ENCODE results near the gene EEFSEC.

EEFSEC gene

GRCh38 chr3:128328546-128329458 is 175.5 kb downstream of the EEFSEC start:
- Histone ChIP-seq H3K4me3 (ENCODE audit: low read depth in 1 of 2, low read length in 2 of 2) (no peak overlapping the region), H3K36me3 (ENCODE audit: insufficient read depth, low read length) (no peaks in the 10 kb centered on the region), H3K27me3 (ENCODE audit: control insufficient read depth in 1 of 2, insufficient read depth in 2 of 2, low read length in 2 of 2) (no peaks in the 10 kb centered on the region), H3K27ac (ENCODE audit: low read depth, low read length) (no peak overlapping the region), H3K9me3 (ENCODE audit: low read length) (no peaks in the 10 kb centered on the region), H3K9ac (ENCODE audit: low read length) (no peak overlapping the region), H3K4me1 (ENCODE audit: insufficient read depth, low read length) (no peaks in the 10 kb centered on the region)

- Histone ChIP-seq H3K9me3 (ENCODE audit: low read length) (no peaks in the 10 kb centered on the region), H3K9ac (ENCODE audit: low read length) (no peak overlapping the region), H3K4me3 (ENCODE audit: low read depth in 1 of 2, low read length in 2 of 2) (no peak overlapping the region), H3K27ac (ENCODE audit: low read depth, low read length) (no peak overlapping the region), H3K27me3 (ENCODE audit: control insufficient read depth in 1 of 2, insufficient read depth in 2 of 2, low read length in 2 of 2) (no peaks in the 10 kb centered on the region), H3K36me3 (ENCODE audit: insufficient read depth, low read length) (no peaks in the 10 kb centered on the region), H3K4me1 (ENCODE audit: insufficient read depth, low read length) (no peaks in the 10 kb centered on the region)
Measured at GRCh38 chr3:128329491-128330213, 176.4 kb downstream of the EEFSEC start.

GRCh38 chr3:128330214-128330842 is 177.0 kb downstream of the EEFSEC start:
- H3K9ac ChIP-seq (ENCODE audit: low read length): no peak overlapping the region
- no peaks in the 10 kb centered on the region for H3K36me3 ChIP-seq (ENCODE audit: insufficient read depth, low read length)
- H3K27me3 ChIP-seq (ENCODE audit: control insufficient read depth in 1 of 2, insufficient read depth in 2 of 2, low read length in 2 of 2): no peaks in the 10 kb centered on the region
- no peak overlapping the region for H3K27ac ChIP-seq (ENCODE audit: low read depth, low read length)
- H3K9me3 ChIP-seq (ENCODE audit: low read length): no peaks in the 10 kb centered on the region
- no peaks in the 10 kb centered on the region for H3K4me1 ChIP-seq (ENCODE audit: insufficient read depth, low read length)
- no peak overlapping the region for H3K4me3 ChIP-seq (ENCODE audit: low read depth in 1 of 2, low read length in 2 of 2)

- no peak overlapping the region for H3K9ac ChIP-seq (ENCODE audit: low read length)
- H3K4me3 ChIP-seq (ENCODE audit: low read depth in 1 of 2, low read length in 2 of 2): no peak overlapping the region
- no peaks in the 10 kb centered on the region for H3K9me3 ChIP-seq (ENCODE audit: low read length)
- H3K4me1 ChIP-seq (ENCODE audit: insufficient read depth, low read length): no peaks in the 10 kb centered on the region
- H3K36me3 ChIP-seq (ENCODE audit: insufficient read depth, low read length): no peaks in the 10 kb centered on the region
- H3K27ac ChIP-seq (ENCODE audit: low read depth, low read length): no peak overlapping the region
- H3K27me3 ChIP-seq (ENCODE audit: control insufficient read depth in 1 of 2, insufficient read depth in 2 of 2, low read length in 2 of 2): no peaks in the 10 kb centered on the region
Measured at GRCh38 chr3:128334086-128334645, 180.9 kb downstream of the EEFSEC start.

- H3K36me3 ChIP-seq (ENCODE audit: insufficient read depth, low read length): no peaks in the 10 kb centered on the region
- no peak overlapping the region for H3K4me3 ChIP-seq (ENCODE audit: low read depth in 1 of 2, low read length in 2 of 2)
- no peak overlapping the region for H3K27ac ChIP-seq (ENCODE audit: low read depth, low read length)
- no peaks in the 10 kb centered on the region for H3K9me3 ChIP-seq (ENCODE audit: low read length)
- no peaks in the 10 kb centered on the region for H3K4me1 ChIP-seq (ENCODE audit: insufficient read depth, low read length)
- no peaks in the 10 kb centered on the region for H3K27me3 ChIP-seq (ENCODE audit: control insufficient read depth in 1 of 2, insufficient read depth in 2 of 2, low read length in 2 of 2)
- H3K9ac ChIP-seq (ENCODE audit: low read length): no peak overlapping the region
Measured at GRCh38 chr3:128334766-128335165, 181.5 kb downstream of the EEFSEC start.

GRCh38 chr3:128335621-128336296 is 182.5 kb downstream of the EEFSEC start:
- Histone ChIP-seq H3K36me3 (ENCODE audit: insufficient read depth, low read length) (no peaks in the 10 kb centered on the region), H3K4me3 (ENCODE audit: low read depth in 1 of 2, low read length in 2 of 2) (no peak overlapping the region), H3K9me3 (ENCODE audit: low read length) (no peaks in the 10 kb centered on the region), H3K27ac (ENCODE audit: low read depth, low read length) (no peak overlapping the region), H3K9ac (ENCODE audit: low read length) (no peak overlapping the region), H3K27me3 (ENCODE audit: control insufficient read depth in 1 of 2, insufficient read depth in 2 of 2, low read length in 2 of 2) (no peaks in the 10 kb centered on the region), H3K4me1 (ENCODE audit: insufficient read depth, low read length) (no peaks in the 10 kb centered on the region)

- Histone ChIP-seq H3K4me1 (ENCODE audit: insufficient read depth, low read length) (no peaks in the 10 kb centered on the region), H3K9me3 (ENCODE audit: low read length) (no peaks in the 10 kb centered on the region), H3K9ac (ENCODE audit: low read length) (no peak overlapping the region), H3K27me3 (ENCODE audit: control insufficient read depth in 1 of 2, insufficient read depth in 2 of 2, low read length in 2 of 2) (no peaks in the 10 kb centered on the region), H3K36me3 (ENCODE audit: insufficient read depth, low read length) (peaks cover 4% of the 10 kb centered on the region), H3K4me3 (ENCODE audit: low read depth in 1 of 2, low read length in 2 of 2) (no peak overlapping the region), H3K27ac (ENCODE audit: low read depth, low read length) (no peak overlapping the region)
Measured at GRCh38 chr3:128336337-128337156, 183.3 kb downstream of the EEFSEC start.

GRCh38 chr3:128337305-128337704 is 184.0 kb downstream of the EEFSEC start:
- Histone ChIP-seq H3K27ac (ENCODE audit: low read depth, low read length) (no peak overlapping the region), H3K36me3 (ENCODE audit: insufficient read depth, low read length) (peaks cover 11% of the 10 kb centered on the region), H3K27me3 (ENCODE audit: control insufficient read depth in 1 of 2, insufficient read depth in 2 of 2, low read length in 2 of 2) (no peaks in the 10 kb centered on the region), H3K4me3 (ENCODE audit: low read depth in 1 of 2, low read length in 2 of 2) (no peak overlapping the region), H3K4me1 (ENCODE audit: insufficient read depth, low read length) (no peaks in the 10 kb centered on the region), H3K9me3 (ENCODE audit: low read length) (no peaks in the 10 kb centered on the region), H3K9ac (ENCODE audit: low read length) (no peak overlapping the region)

GRCh38 chr3:128338536-128339330 is 185.5 kb downstream of the EEFSEC start:
- no peaks in the 10 kb centered on the region for H3K27me3 ChIP-seq (ENCODE audit: control insufficient read depth in 1 of 2, insufficient read depth in 2 of 2, low read length in 2 of 2)
- no peak overlapping the region for H3K27ac ChIP-seq (ENCODE audit: low read depth, low read length)
- H3K4me1 ChIP-seq (ENCODE audit: insufficient read depth, low read length): no peaks in the 10 kb centered on the region

GRCh38 chr3:128339491-128340012 is 186.3 kb downstream of the EEFSEC start:
- no peaks in the 10 kb centered on the region for H3K4me1 ChIP-seq (ENCODE audit: insufficient read depth, low read length)
- H3K4me3 ChIP-seq (ENCODE audit: low read depth in 1 of 2, low read length in 2 of 2): no peak overlapping the region
- no peak overlapping the region for H3K9ac ChIP-seq (ENCODE audit: low read length)

More at GRCh38 chr3:128338536-128339330, 185.5 kb downstream of the EEFSEC start:
- Histone ChIP-seq H3K9me3 (ENCODE audit: low read length) (no peaks in the 10 kb centered on the region), H3K4me3 (ENCODE audit: low read depth in 1 of 2, low read length in 2 of 2) (no peak overlapping the region), H3K36me3 (ENCODE audit: insufficient read depth, low read length) (peaks cover 14% of the 10 kb centered on the region), H3K9ac (ENCODE audit: low read length) (no peak overlapping the region)

More at GRCh38 chr3:128339491-128340012, 186.3 kb downstream of the EEFSEC start:
- Histone ChIP-seq H3K27ac (ENCODE audit: low read depth, low read length) (no peak overlapping the region), H3K27me3 (ENCODE audit: control insufficient read depth in 1 of 2, insufficient read depth in 2 of 2, low read length in 2 of 2) (no peaks in the 10 kb centered on the region), H3K9me3 (ENCODE audit: low read length) (no peaks in the 10 kb centered on the region), H3K36me3 (ENCODE audit: insufficient read depth, low read length) (peaks cover 14% of the 10 kb centered on the region)

Measured in muscle layer of colon (tissue), 2 donors.